CD4-positive, alpha-beta T cell treated with Interleukin-17A for 4 hours (primary cell): Measurements from ENCODE around the gene EGFL6.
"Not testable (repeated sequence)": the region's sequence is repeated elsewhere in the genome, so short reads cannot be mapped to it uniquely, and the experiment has no call there.

Source experiments
- DNase-seq: peaks from one replicate; pipeline ENCODE4 v3.0.0-alpha.2; 2020; ENCODE audit warnings: mixed read lengths

Gene EGFL6

DNA sequence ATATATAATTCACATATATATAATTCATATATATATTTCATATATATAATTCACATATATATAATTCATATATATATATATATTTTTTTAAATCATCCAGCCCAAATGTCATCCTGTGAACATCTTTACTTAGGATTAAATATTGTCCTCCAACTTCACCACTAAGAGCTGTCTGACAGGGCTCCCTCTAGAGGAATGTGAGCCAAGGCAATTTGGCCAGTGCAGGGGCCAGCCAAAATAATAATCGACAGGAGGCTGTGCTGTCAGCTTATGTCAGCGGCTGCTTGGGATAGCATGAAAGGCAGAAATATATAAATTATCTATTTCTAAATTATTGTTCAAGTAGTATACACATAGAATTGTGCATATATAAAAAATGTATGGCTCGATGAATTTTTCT, 29.5 kb downstream of the EGFL6 start:
- no peak for DNase-seq

DNA sequence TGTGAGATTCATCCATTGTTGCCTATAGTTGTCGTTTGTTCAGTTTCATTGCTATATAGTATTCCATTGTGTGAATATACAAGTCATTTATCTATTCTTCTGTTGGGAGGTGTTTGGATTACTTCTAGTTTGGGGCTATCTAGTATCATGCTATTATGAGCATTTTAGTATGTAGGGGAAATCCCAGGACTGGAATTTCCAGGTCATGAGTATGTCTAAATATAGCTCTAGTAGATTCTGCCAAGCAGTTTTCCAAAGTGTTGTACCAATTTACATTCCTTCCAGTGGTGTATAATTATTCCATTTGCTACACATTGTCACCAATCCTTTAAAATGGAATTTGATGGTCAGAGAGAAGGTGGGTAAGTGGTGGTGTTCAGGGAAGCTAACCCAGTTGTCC, 30.1 kb downstream of the EGFL6 start:
- no peak for DNase-seq

GRCh38 chrX:13605611-13606010, 36.2 kb downstream of the EGFL6 start:
- DNase-seq, result no peak

GRCh38 chrX:13607331-13607995, 38.1 kb downstream of the EGFL6 start:
- no peak for DNase-seq

DNA sequence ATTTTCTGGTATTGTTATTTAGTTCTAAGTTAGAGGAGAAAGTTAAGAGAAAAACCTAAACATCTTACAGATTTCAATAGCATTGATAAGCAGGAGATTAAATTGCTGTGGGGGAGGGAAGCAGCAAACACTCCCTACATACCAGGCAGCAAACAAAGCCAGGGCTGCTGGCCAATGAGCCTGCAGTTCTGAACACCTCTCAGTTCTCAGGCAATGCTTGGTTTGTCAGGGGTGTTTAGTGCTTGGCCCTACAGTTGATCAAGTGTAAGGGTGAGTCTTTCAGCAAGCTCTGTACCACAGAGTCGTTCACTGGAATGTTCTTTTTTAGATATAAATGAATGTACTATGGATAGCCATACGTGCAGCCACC, 38.6 kb downstream of the EGFL6 start:
- no peak for DNase-seq

GRCh38 chrX:13614154-13614553, 44.8 kb downstream of the EGFL6 start:
- DNase-seq, result no peak

GRCh38 chrX:13620207-13620606, 50.8 kb downstream of the EGFL6 start:
- no peak for DNase-seq

DNA sequence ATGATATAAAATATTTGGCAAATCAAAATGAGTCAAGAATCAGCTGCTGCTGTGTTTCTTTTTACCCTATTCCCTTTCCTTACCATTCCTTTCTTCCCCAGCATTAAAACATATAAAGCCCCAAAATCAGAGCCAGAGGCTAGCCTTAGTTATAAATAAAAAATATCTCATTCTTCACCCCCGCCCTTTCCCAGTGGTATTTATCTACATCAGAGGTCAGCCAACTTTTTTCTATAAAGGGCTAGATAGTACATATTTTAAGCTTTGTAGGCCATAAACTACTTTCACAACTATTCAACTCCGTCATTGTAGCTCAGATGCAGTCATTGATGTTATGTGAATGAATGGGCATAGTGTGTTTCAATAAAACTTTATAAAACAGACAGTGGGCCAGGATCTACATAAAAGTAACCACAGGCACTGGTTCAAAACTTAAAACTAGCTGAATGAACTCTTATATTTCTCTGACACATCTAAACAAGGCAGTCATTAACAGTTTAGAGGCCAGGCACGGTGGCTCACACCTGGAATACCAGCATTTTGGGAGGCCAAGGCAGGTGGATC, 53.1 kb downstream of the EGFL6 start:
- no peak for DNase-seq

DNA sequence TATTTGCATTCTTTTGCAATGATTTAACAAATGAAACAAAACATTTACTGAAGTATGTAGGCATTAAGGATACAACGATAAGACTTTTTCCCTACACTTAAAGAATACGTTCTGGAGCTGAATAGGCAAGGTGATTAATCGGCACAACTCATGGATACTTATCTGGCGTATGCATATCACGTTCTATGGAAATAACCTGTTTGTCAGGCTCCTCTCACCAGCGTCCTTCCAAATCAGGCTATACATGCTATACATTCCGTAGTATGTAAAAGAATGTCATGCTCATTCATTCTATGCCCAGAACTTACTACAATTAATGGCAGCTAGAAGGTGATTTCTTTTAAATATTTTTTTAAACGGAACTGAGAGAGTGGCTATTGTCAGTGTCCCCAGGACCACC, 57.9 kb downstream of the EGFL6 start:
- no peak for DNase-seq

DNA sequence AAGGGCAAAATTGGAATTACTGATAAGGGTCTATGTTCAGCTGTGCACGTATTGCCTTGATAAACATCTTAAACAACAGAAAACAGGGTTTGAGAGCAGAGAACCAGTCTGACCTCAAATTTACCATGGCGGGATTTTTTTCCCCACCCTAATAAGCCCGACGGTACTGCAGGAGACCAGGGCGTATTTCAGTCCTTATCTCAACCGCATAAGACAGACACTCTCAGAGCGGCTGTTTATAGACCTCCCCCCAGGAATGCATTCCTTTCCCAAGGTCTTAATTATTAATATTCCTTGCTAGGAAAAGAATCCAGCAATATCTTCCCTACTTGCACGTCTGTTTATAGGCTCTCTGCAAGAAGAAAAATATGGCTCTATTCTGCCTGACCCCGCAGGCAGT, 67.8 kb downstream of the EGFL6 start:
- not testable (repeated sequence) for DNase-seq

GRCh38 chrX:13638021-13638420, 68.6 kb downstream of the EGFL6 start:
- DNase-seq, result no peak

GRCh38 chrX:13638826-13639225, 69.4 kb downstream of the EGFL6 start:
- DNase-seq, result no peak

DNA sequence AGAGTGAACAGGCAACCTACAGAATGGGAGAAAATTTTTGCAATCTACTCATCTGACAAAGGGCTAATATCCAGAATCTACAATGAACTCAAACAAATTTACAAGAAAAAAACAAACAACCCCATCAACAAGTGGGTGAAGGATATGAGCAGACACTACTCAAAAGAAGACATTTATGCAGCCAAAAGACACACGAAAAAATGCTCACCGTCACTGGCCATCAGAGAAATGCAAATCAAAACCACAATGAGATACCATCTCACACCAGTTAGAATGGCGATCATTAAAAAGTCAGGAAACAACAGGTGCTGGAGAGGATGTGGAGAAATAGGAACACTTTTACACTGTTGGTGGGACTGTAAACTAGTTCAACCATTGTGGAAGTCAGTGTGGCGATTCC, 72.3 kb downstream of the EGFL6 start:
- not testable (repeated sequence) for DNase-seq

DNA sequence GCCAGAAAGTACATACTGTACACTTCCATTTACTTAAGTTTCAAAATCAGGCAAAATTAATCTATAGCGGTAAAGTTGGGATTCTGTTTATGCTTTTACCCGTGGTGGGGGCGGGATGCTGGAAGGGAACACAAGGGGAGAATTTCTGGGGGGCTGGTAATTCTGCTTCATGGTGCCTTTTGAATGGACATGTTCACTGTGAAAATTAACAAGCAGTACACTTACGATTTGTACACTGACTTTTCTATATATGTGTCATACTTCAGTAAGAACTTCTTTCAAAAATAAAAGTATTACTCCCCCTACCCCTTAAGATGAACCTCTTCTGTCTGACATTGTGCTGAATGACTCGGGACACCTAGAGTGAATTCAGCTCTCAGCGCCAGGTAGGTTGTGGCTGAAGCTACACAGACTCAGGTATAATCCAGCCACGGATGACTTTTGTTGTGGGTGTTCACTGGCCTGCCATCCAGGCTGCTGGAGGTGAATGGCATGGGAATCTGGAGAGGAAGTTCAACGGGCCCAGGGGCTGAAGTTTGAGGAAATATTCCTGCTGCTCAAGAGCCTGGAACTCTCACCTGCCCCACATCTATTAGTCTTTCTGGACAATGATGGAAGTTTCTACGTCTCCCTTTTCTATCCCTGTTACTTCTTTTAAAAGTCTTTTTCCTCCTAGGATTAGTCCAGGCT, 76.2 kb downstream of the EGFL6 start:
- no peak for DNase-seq

DNA sequence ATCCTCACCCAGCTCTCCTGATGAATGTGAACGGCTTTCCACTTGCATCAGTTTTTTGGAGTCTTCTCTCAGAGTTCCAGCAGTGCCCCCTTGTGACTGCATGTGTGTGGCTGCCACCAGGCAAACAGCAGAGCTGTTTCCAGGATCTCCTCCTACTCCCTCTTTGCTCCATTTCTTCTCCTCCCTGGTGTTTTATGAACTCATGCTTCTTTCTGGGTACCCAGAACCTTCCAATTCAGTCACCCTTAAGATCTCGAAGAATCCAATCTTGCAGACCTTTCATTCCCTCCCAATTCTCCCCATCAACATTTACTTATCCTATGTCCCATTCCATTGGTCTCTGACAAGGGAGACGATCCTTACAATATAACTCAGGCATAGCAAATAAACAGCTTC, 76.8 kb downstream of the EGFL6 start:
- DNase-seq, result peak; percentile 48

- DNase-seq, result peak; percentile 73
Observed at GRCh38 chrX:13647709-13648212, 78.4 kb downstream of the EGFL6 start.

DNA sequence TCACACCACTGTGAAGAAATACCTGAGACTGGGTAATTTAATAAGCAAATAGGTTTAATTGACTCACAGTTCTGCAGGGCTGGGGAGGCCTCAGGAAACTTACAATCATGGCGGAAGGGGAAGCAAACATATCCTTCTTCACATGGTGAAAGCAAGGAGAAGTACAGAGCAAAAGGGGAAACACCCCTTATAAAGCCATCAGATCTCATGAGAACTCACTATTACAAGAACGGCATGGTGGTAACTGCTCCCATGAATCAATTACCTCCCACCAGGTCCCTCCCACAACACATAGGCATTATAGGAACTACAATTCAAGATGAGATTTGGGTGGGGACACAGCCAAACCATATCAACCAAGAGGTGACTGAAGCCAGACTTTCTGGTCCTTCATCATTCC, 78.9 kb downstream of the EGFL6 start:
- not testable (repeated sequence) for DNase-seq

DNA sequence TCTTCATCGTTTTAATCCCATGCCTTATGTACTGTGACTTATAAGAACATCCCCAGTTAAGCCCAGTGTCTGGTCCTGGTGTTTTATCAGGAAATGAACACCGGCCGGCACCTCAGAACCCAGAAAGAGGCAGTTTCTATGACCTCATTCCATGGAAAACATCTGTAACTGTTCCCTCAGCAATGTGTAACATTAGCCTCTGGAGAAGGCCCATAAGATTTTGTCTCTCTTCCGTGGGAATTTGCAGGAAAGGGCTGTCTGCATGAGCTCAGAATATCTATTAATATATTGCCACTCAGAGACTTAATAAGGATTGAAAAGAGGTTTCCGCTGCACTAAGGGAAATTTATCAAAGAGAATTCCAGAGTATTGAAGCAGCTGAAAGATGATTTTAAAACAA, 80.4 kb downstream of the EGFL6 start:
- DNase-seq, result no peak

DNA sequence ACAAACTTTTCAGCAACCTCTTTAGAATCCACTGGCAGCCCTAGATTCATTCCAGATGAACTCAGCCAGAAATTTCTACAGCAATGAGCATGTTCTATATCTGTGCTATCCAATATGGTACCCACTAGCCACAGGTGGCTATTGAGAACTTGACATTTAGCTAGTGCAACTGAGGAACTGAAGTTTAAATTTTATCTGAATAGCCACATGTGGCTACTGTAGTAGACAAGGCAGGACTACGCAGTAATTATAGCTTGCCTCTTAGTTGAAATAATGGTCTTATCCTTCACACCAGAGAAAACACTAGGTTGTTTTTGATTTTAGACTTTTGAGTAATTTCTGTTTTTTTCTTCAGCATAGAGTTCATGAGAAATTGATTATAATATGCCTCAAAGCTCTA, 80.9 kb downstream of the EGFL6 start:
- no peak for DNase-seq

DNA sequence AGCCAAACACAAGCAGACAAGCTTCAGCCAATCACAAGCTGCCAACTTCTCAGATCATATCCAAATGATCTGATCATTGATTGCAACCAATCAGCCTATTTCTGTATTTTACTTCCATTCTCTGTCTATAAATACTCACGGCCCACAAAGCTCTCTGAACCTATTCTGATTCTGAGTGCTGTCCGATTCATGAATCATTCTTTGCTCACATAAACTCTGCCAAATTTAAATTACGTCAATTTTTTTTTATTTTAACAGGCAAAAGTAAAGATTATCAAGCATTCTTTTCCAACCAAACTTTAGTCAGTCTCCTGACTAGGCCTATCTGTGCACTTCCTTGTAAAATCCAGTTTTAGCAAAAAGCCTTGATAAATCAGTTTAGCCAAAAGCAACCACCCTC, 81.7 kb downstream of the EGFL6 start:
- no peak for DNase-seq

GRCh38 chrX:13652287-13652793, 82.9 kb downstream of the EGFL6 start:
- no peak for DNase-seq

- peak; percentile 97 for DNase-seq
Observed at GRCh38 chrX:13652850-13653693, 83.7 kb downstream of the EGFL6 start, which contains the start of gene TCEANC. Gene TCEANC (plus strand): TSS chrX:13653141. CDS start chrX:13662509, 9,368 bp downstream.

- DNase-seq, result no peak
Observed at GRCh38 chrX:13654116-13654515, 84.7 kb downstream of the EGFL6 start.
